ENCODE measurements around the gene WDR41.

The WDR41 gene

GRCh38 chr5:77398896-77399295, 93.2 kb downstream of the WDR41 start:
- H3K79me2 ChIP-seq (ENCODE audit: insufficient read depth, low read length), result no peaks in the 10 kb centered on the region
- H3K4me1 ChIP-seq (ENCODE audit: insufficient read depth, low read length, poor library complexity, severe bottlenecking), result peaks cover 9% of the 10 kb centered on the region
- H3K4me2 ChIP-seq (ENCODE audit: low read depth, low read length, poor library complexity, severe bottlenecking), result no peak overlapping the region
- no peak overlapping the region for H2AFZ ChIP-seq (ENCODE audit: low read length)
- H3F3A ChIP-seq (ENCODE audit: low read depth), result no peaks in the 10 kb centered on the region
- H3K27me3 ChIP-seq (ENCODE audit: insufficient read depth, low read length, poor library complexity, severe bottlenecking), result no peaks in the 10 kb centered on the region
- TF ChIP-seq EZH2phosphoT487 (IDR thresholded peaks at IDR 0.05; ENCODE audit: borderline replicate concordance) (no peak), CTCF (conservative IDR thresholded peaks at IDR 0.05; ENCODE audit: low read length) (no peak)
- no peak overlapping the region for H3K9ac ChIP-seq (ENCODE audit: low read depth, low read length, poor library complexity, severe bottlenecking)
- no peak overlapping the region for H3K4me3 ChIP-seq (ENCODE audit: low read length, poor library complexity, severe bottlenecking)
- H3K9me2 ChIP-seq (replicated peaks; ENCODE audit: low read depth, low read length), result no peaks in the 10 kb centered on the region
- H3K36me3 ChIP-seq (ENCODE audit: insufficient read depth, low read length), result no peaks in the 10 kb centered on the region
- no peaks in the 10 kb centered on the region for H4K20me1 ChIP-seq (ENCODE audit: insufficient read depth, low read length, poor library complexity, severe bottlenecking)
- H3K9me3 ChIP-seq (ENCODE audit: insufficient read depth, low read depth, low read length), result no peaks in the 10 kb centered on the region

GRCh38 chr5:77398458-77398857, 93.7 kb downstream of the WDR41 start:
- Histone ChIP-seq H3K4me1 (ENCODE audit: insufficient read depth, low read length, poor library complexity, severe bottlenecking) (peaks cover 9% of the 10 kb centered on the region), H3F3A (ENCODE audit: low read depth) (no peaks in the 10 kb centered on the region), H3K27me3 (ENCODE audit: insufficient read depth, low read length, poor library complexity, severe bottlenecking) (no peaks in the 10 kb centered on the region), H3K79me2 (ENCODE audit: insufficient read depth, low read length) (no peaks in the 10 kb centered on the region), H3K4me3 (ENCODE audit: low read length, poor library complexity, severe bottlenecking) (no peak overlapping the region), H3K9me2 (replicated peaks; ENCODE audit: low read depth, low read length) (no peaks in the 10 kb centered on the region), H3K4me2 (ENCODE audit: low read depth, low read length, poor library complexity, severe bottlenecking) (no peak overlapping the region), H3K9me3 (ENCODE audit: insufficient read depth, low read depth, low read length) (no peaks in the 10 kb centered on the region), H2AFZ (ENCODE audit: low read length) (no peak overlapping the region), H4K20me1 (ENCODE audit: insufficient read depth, low read length, poor library complexity, severe bottlenecking) (no peaks in the 10 kb centered on the region), H3K9ac (ENCODE audit: low read depth, low read length, poor library complexity, severe bottlenecking) (no peak overlapping the region), H3K36me3 (ENCODE audit: insufficient read depth, low read length) (no peaks in the 10 kb centered on the region)
- TF ChIP-seq EZH2phosphoT487 (IDR thresholded peaks at IDR 0.05; ENCODE audit: borderline replicate concordance) (no peak), CTCF (conservative IDR thresholded peaks at IDR 0.05; ENCODE audit: low read length) (no peak)

GRCh38 chr5:77397686-77398292, 94.3 kb downstream of the WDR41 start:
- no peak overlapping the region for H2AFZ ChIP-seq (ENCODE audit: low read length)
- no peak overlapping the region for H3K9ac ChIP-seq (ENCODE audit: low read depth, low read length, poor library complexity, severe bottlenecking)
- no peaks in the 10 kb centered on the region for H3K27me3 ChIP-seq (ENCODE audit: insufficient read depth, low read length, poor library complexity, severe bottlenecking)
- H4K20me1 ChIP-seq (ENCODE audit: insufficient read depth, low read length, poor library complexity, severe bottlenecking), result no peaks in the 10 kb centered on the region
- no peak for TF ChIP-seq EZH2phosphoT487 (IDR thresholded peaks at IDR 0.05; ENCODE audit: borderline replicate concordance)
- no peak for TF ChIP-seq CTCF (conservative IDR thresholded peaks at IDR 0.05; ENCODE audit: low read length)
- H3K4me3 ChIP-seq (ENCODE audit: low read length, poor library complexity, severe bottlenecking), result no peak overlapping the region
- peaks cover 9% of the 10 kb centered on the region for H3K4me1 ChIP-seq (ENCODE audit: insufficient read depth, low read length, poor library complexity, severe bottlenecking)
- H3K4me2 ChIP-seq (ENCODE audit: low read depth, low read length, poor library complexity, severe bottlenecking), result no peak overlapping the region
- no peaks in the 10 kb centered on the region for H3K9me3 ChIP-seq (ENCODE audit: insufficient read depth, low read depth, low read length)
- no peaks in the 10 kb centered on the region for H3K9me2 ChIP-seq (replicated peaks; ENCODE audit: low read depth, low read length)
- no peaks in the 10 kb centered on the region for H3F3A ChIP-seq (ENCODE audit: low read depth)
- H3K36me3 ChIP-seq (ENCODE audit: insufficient read depth, low read length), result no peaks in the 10 kb centered on the region
- no peaks in the 10 kb centered on the region for H3K79me2 ChIP-seq (ENCODE audit: insufficient read depth, low read length)
